Measurements from ENCODE around the gene NCK2. TPM values are rescaled to one million over a fixed set of nuclear protein-coding genes. Genes with fewer than 3 reads are reported as not detected.

The NCK2 gene
- total and polyA plus RNA-seq, 4 donors, result 28.8 to 44.6 (median 40.9) TPM

DNA sequence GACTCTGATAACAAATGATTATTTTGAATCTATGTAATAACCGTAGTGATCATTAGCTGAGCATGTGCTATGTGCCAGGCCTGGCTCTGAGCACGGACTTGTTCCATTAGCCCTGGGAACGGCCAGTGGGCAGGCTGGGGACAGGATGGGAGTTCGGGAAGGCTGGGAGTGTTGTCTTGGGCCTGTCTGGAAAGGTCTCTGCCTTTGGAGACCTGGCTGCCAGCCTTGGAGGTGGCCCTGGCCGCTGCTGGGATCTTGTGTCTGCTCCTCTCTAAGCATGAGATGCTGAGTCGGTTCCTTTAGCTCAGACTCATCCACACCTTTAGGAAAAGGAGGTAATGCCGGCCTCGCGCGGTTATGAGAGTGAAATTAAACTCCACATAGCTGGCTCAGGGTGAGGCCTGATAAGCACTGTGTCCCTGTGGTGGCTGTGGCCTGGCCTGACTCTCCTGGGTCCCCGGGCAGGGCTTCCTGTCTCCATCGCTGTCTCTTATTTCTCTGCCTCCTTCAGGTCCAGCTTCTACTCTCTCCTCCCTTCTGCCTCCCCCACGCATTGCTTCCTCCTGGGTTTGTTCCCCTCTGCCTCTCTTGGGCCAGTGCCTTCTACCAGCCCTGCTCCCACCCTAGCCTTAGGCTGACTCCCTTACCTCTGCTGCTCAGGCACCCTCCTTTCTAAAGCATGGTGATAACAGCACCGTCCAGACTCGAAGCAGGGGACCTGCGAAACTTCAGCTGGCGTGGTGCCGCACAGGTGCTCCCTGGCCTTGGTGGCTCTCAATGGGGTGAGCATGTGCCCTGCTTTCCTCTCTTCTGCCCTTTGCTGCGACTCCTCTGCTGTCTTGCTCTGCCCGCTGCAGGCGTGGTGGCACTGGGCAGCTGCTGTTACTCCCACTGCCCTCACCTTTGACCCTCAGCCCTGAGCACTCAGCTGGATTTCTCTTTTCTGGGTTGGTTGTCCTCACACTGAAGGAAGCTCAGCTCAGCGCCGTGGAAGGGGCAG lies 41.8 kb downstream of the NCK2 start:
- intact Hi-C loops (cut with DNase I), result no loop called here
- H3K27ac ChIP-seq (ENCODE audit: low read depth in 1 of 2, low read length in 2 of 2), result no peak overlapping the region
- H3K27me3 ChIP-seq (ENCODE audit: control insufficient read depth in 1 of 2, insufficient read depth in 2 of 2, low read length in 1 of 2), result no peaks in the 10 kb centered on the region
- WGBS, 2 donors, result 76 to 79% methylated on average over 23 of the region's 23 CpGs
- no peak overlapping the region for H3K4me3 ChIP-seq (ENCODE audit: low read length in 2 of 2)
- DNase-seq (peak in 1 of 2 donors; percentile 72), ATAC-seq (ENCODE audit: low FRiP score) (no peak)
- no peaks in the 10 kb centered on the region for H3K36me3 ChIP-seq (ENCODE audit: control insufficient read depth in 1 of 2, insufficient read depth in 2 of 2, low read length in 1 of 2)
- H3K9me3 ChIP-seq (ENCODE audit: control insufficient read depth, low read length), result no peaks in the 10 kb centered on the region
- peaks cover 3% of the 10 kb centered on the region in 2 donors for H3K4me1 ChIP-seq (ENCODE audit: control insufficient read depth in 1 of 2, insufficient read depth in 2 of 2, low read length in 2 of 2)

DNA sequence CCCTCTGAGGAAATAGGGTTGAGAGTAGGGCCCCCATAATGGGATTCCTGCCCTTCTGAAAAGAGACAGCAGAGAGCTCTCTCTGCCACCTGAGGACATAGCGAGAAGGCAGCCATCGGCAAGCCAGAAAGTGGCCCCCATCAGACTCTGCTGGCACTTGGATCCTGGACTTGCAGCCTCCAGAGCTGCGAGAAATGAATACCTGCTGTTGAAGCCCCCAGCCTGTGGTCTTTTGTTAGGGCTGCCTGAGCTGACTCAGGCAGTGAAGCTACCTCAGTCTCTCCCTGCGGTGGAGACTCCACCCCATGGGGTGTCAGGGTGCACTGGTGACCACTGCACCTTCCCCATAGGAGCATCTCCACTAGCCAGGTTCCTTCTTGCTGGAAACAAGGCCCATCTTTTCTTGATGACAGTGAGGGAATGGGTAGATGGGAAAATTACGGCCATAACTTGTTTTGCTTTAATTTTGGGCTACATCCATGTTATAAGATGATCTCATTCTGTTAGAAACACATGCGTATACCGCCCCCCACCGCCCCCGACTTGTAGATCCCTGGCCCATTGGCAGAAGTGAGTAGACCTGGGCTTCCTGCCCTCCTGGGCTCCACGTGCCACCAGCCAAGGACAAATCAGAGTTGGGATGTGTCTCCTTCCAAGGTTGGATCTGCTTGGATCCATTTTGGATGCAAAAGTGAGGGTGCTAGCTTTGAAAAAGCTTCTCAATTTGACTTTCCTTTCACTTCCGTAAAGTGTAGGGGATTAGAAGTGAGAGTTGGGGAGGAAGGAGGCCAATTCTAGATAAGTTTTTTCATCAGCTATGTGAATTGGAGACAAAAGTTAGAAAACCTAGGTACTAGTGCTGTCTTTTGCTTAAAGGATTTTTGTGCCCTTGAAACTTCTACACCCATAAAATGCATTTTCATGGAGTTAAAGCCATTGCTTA lies 42.9 kb downstream of the NCK2 start:
- Histone ChIP-seq H3K27ac (ENCODE audit: low read depth in 1 of 2, low read length in 2 of 2) (peak overlapping the region in 1 of 2 donors; percentile 4), H3K36me3 (ENCODE audit: control insufficient read depth in 1 of 2, insufficient read depth in 2 of 2, low read length in 1 of 2) (no peaks in the 10 kb centered on the region), H3K9me3 (ENCODE audit: control insufficient read depth, low read length) (no peaks in the 10 kb centered on the region), H3K4me1 (ENCODE audit: control insufficient read depth in 1 of 2, insufficient read depth in 2 of 2, low read length in 2 of 2) (peaks cover 3% of the 10 kb centered on the region in 2 donors), H3K4me3 (ENCODE audit: low read length in 2 of 2) (no peak overlapping the region), H3K27me3 (ENCODE audit: control insufficient read depth in 1 of 2, insufficient read depth in 2 of 2, low read length in 1 of 2) (no peaks in the 10 kb centered on the region)
- WGBS, 2 donors, result 39 to 43% methylated on average over 11 of the region's 11 CpGs
- ATAC-seq (ENCODE audit: low FRiP score) (no peak), DNase-seq (peak; percentile 52 to 65)
- intact Hi-C loops (cut with DNase I), result no loop called here

DNA sequence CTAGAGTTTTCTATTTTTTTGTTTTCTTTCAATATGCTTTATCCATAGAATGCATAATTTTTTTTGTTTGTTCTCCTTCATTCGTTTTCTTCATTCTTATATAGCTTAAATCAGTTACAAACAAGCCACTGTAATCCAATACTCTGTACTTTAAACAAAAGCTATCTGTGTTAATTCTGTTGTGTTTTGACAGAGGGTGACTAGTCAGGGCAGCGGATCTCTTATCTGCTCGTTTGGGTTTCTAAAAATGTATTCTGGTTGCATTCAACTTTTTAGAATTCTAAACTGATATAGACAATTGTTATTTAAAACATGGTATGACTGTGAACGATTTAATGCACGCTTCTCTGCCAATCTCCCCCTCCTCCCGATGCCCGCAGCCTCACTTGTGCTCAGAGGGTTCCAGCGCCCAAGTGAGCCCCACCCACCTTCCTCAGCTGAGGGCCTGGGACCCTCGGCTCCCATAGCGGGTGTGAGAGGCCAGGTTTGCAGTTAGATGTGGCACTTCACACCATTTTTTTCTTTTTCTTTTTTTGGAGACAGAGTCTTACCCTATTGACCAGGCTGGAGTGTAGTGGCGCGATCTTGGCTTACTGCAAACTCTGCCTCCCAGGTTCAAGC lies 44.1 kb downstream of the NCK2 start:
- DNase-seq, result no peak
- WGBS, 2 donors, result 28 to 30% methylated on average over 12 of the region's 12 CpGs
- Histone ChIP-seq H3K27me3 (ENCODE audit: control insufficient read depth in 1 of 2, insufficient read depth in 2 of 2, low read length in 1 of 2) (no peaks in the 10 kb centered on the region), H3K36me3 (ENCODE audit: control insufficient read depth in 1 of 2, insufficient read depth in 2 of 2, low read length in 1 of 2) (no peaks in the 10 kb centered on the region), H3K4me1 (ENCODE audit: control insufficient read depth in 1 of 2, insufficient read depth in 2 of 2, low read length in 2 of 2) (peaks cover 3% of the 10 kb centered on the region in 2 donors), H3K9me3 (ENCODE audit: control insufficient read depth, low read length) (no peaks in the 10 kb centered on the region), H3K4me3 (ENCODE audit: low read length in 2 of 2) (no peak overlapping the region), H3K27ac (ENCODE audit: low read depth in 1 of 2, low read length in 2 of 2) (peak overlapping the region in 1 of 2 donors; percentile 72)
- intact Hi-C loops (cut with DNase I), result no loop called here
- no peak for ATAC-seq (ENCODE audit: low FRiP score)

DNA sequence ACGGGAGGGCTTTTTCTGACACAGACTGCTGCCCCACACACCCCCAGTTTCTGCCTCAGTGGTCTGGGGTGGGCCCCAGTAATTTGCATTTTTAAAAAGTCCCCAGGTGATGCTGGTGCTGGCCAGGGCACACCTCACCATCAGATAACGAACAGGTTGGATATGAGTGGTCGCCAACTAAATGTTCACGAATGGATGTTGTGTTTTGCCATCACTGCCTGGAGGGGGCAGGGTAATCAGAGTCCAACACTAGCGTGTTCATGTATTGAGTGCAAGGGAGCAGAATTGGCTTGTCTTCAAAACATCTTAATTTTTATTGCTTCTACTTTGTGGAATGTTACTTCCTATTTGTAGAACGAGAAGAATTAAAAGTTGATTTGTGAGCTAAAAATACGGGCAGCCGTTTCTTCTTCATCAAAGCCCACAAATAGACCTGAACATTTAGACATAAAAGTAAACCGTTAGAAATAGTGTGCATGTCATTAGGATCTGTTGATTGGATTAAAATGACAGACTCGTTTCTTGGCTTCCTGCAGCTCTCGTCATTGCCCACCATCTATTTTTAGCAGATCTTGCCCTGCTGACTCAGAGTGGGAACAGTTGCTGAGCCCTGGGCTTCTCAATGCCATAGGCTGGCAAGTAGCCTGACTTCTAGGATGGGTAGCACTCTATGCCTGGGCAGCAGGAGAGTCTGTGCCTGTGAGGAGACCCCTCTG lies 45.2 kb downstream of the NCK2 start:
- H3K4me1 ChIP-seq (ENCODE audit: control insufficient read depth in 1 of 2, insufficient read depth in 2 of 2, low read length in 2 of 2), result peaks cover 3% of the 10 kb centered on the region in 2 donors
- no peaks in the 10 kb centered on the region for H3K9me3 ChIP-seq (ENCODE audit: control insufficient read depth, low read length)
- no peaks in the 10 kb centered on the region for H3K27me3 ChIP-seq (ENCODE audit: control insufficient read depth in 1 of 2, insufficient read depth in 2 of 2, low read length in 1 of 2)
- 23 to 24% methylated on average over 11 of the region's 11 CpGs for WGBS, 2 donors
- DNase-seq (peak; percentile 80), ATAC-seq (ENCODE audit: low FRiP score) (peak; percentile 80)
- intact Hi-C loops (cut with DNase I), result loop anchor here (5.0 to 10.0 kb wide), 2 partner anchors 95 to 97 kb away; no protein-coding TSS in a partner anchor
- no peak overlapping the region for H3K4me3 ChIP-seq (ENCODE audit: low read length in 2 of 2)
- H3K36me3 ChIP-seq (ENCODE audit: control insufficient read depth in 1 of 2, insufficient read depth in 2 of 2, low read length in 1 of 2), result no peaks in the 10 kb centered on the region
- H3K27ac ChIP-seq (ENCODE audit: low read depth in 1 of 2, low read length in 2 of 2), result peak overlapping the region in 1 of 2 donors; percentile 46

DNA sequence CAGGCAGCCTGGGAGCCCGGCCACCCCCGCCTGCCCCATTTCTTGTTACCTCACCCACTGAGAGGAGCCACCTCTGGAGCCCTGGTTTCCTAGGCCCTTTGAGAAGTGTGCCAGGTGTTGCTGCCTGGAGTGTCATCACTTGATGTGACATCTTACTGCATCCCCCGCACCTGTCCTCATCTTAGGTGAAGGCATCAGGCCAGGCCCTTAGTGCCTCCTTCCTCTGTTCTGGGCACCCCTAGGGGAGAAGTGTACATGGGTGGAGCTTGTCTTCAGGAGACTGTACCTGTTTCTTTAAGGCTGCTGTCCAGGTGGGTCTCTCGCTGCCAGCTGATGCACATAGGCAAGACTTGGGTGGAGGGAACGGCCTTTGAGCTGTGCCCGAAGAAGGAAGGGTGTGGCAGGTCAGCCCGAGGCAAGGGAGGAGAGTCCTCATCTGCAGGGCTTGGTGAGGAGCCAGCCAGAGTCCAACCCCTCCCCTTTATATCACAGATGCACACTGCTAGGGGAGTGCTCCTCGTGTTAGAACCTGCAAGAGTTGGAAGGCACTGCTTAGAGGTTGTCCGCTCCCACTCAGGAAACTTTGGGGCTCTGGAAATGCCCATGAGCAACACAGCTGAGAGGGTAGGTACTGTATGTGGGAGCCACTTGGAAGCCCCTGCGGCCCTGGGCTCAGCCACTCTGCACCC lies 45.9 kb downstream of the NCK2 start:
- Histone ChIP-seq H3K9me3 (ENCODE audit: control insufficient read depth, low read length) (no peaks in the 10 kb centered on the region), H3K4me1 (ENCODE audit: control insufficient read depth in 1 of 2, insufficient read depth in 2 of 2, low read length in 2 of 2) (peaks cover 3 to 5% of the 10 kb centered on the region in 2 donors), H3K4me3 (ENCODE audit: low read length in 2 of 2) (no peak overlapping the region), H3K27me3 (ENCODE audit: control insufficient read depth in 1 of 2, insufficient read depth in 2 of 2, low read length in 1 of 2) (no peaks in the 10 kb centered on the region), H3K27ac (ENCODE audit: low read depth in 1 of 2, low read length in 2 of 2) (peak overlapping the region in 1 of 2 donors; percentile 46), H3K36me3 (ENCODE audit: control insufficient read depth in 1 of 2, insufficient read depth in 2 of 2, low read length in 1 of 2) (no peaks in the 10 kb centered on the region)
- 47 to 50% methylated on average over 10 of the region's 10 CpGs for WGBS, 2 donors
- intact Hi-C loops (cut with DNase I), result loop anchor here (5.0 to 10.0 kb wide), 2 partner anchors 94 to 97 kb away; no protein-coding TSS in a partner anchor
- DNase-seq (no peak), ATAC-seq (ENCODE audit: low FRiP score) (no peak)

DNA sequence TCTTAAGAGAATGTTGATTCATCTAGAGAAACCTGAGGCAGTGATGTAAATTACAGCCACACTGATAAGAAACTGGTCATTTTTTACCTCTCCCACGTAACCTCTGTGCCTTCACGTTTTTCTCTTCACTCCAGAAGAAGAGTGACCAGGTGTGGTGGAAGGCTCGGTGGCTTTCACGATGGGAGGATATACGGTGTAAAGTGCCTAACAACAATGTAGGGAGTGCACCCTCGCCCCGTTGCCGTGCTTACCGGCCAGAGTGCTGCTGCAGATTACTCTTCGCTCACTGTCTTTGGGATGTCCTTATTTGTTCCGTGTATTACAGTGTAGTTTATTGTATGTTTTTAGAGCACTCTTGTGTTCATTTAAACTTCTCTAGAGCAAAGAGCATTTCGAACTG lies 46.5 kb downstream of the NCK2 start:
- Histone ChIP-seq H3K4me1 (ENCODE audit: control insufficient read depth in 1 of 2, insufficient read depth in 2 of 2, low read length in 2 of 2) (peaks cover 3 to 6% of the 10 kb centered on the region in 2 donors), H3K36me3 (ENCODE audit: control insufficient read depth in 1 of 2, insufficient read depth in 2 of 2, low read length in 1 of 2) (no peaks in the 10 kb centered on the region), H3K27me3 (ENCODE audit: control insufficient read depth in 1 of 2, insufficient read depth in 2 of 2, low read length in 1 of 2) (no peaks in the 10 kb centered on the region), H3K9me3 (ENCODE audit: control insufficient read depth, low read length) (no peaks in the 10 kb centered on the region), H3K27ac (ENCODE audit: low read depth in 1 of 2, low read length in 2 of 2) (no peak overlapping the region), H3K4me3 (ENCODE audit: low read length in 2 of 2) (no peak overlapping the region)
- WGBS, 2 donors, result 88 to 92% methylated on average over 12 of the region's 12 CpGs
- DNase-seq, result no peak
- intact Hi-C loops (cut with DNase I), result loop anchor here (5.0 to 10.0 kb wide), 2 partner anchors 94 to 96 kb away; no protein-coding TSS in a partner anchor
- ATAC-seq (ENCODE audit: low FRiP score), result no peak

DNA sequence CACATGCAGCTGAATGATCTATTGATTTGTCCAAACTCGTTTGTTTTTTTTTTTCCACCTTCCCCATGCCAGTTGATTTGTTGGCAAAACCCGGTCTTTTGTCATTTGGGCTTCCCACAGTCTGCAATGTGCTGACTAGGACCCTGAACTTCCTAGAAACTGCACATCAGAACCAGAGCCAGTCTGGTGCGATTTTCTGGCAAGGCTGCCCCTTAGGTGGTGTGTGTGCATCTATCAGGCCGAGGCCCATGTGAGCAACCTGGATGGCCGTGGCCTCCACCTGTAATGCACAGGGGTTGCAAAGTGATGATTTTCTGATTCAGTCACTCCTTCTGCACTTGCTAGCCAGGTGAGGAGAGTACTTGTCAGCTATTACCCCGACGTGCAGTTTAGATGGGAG lies 47.8 kb downstream of the NCK2 start:
- ATAC-seq (ENCODE audit: low FRiP score), result no peak
- peaks cover 3 to 10% of the 10 kb centered on the region in 2 donors for H3K4me1 ChIP-seq (ENCODE audit: control insufficient read depth in 1 of 2, insufficient read depth in 2 of 2, low read length in 2 of 2)
- no peaks in the 10 kb centered on the region for H3K9me3 ChIP-seq (ENCODE audit: control insufficient read depth, low read length)
- 91% methylated on average over 7 of the region's 7 CpGs for WGBS, 2 donors
- H3K4me3 ChIP-seq (ENCODE audit: low read length in 2 of 2), result no peak overlapping the region
- peak in 1 of 2 donors; percentile 54 for DNase-seq
- no peak overlapping the region for H3K27ac ChIP-seq (ENCODE audit: low read depth in 1 of 2, low read length in 2 of 2)
- intact Hi-C loops (cut with DNase I), result loop anchor here (5.0 to 10.0 kb wide), 2 partner anchors 92 to 95 kb away; no protein-coding TSS in a partner anchor
- H3K27me3 ChIP-seq (ENCODE audit: control insufficient read depth in 1 of 2, insufficient read depth in 2 of 2, low read length in 1 of 2), result no peaks in the 10 kb centered on the region
- no peaks in the 10 kb centered on the region for H3K36me3 ChIP-seq (ENCODE audit: control insufficient read depth in 1 of 2, insufficient read depth in 2 of 2, low read length in 1 of 2)
